SK-N-SH treated with all-trans-retinoic acid at 6 μM for 48 hours (cell line): ENCODE data around the gene CETN3.

Experiments
- ATAC-seq: fragments of 200-7000 bp; cut with Tn5 transposase; 3 replicates; pipeline ENCODE4 v1.9.1; 2020; ENCODE audit warnings: mild to moderate bottlenecking, moderate library complexity
- CSDC2 ChIP-seq: fragments of 250-450 bp; sonication (Bioruptor Pico); IDR thresholded peaks from 2 replicates; pipeline ENCODE4 v1.5.0; 2020; ENCODE audit warnings: mild to moderate bottlenecking, moderate library complexity
- ISL1 ChIP-seq: fragments of 250-450 bp; sonication (Bioruptor Pico); IDR thresholded peaks from 2 replicates; pipeline ENCODE4 v2.1.2; 2022; ENCODE audit warnings: mild to moderate bottlenecking, moderate library complexity
- OSR1 ChIP-seq: fragments of 250-450 bp; sonication (Bioruptor Pico); IDR thresholded peaks from 2 replicates; pipeline ENCODE4 v1.8.0; 2022; ENCODE audit warnings: moderate library complexity, mild to moderate bottlenecking, inconsistent platforms
- PPARA ChIP-seq: fragments of 250-450 bp; sonication (Bioruptor Pico); IDR thresholded peaks from 2 replicates; pipeline ENCODE4 v1.5.0; 2020; ENCODE audit warnings: mild to moderate bottlenecking, borderline replicate concordance
- RARB ChIP-seq: fragments of 250-450 bp; sonication (Bioruptor Pico); IDR thresholded peaks from 2 replicates; pipeline ENCODE4 v1.8.0; 2021; ENCODE audit warnings: mild to moderate bottlenecking, moderate library complexity
- SNAI2 ChIP-seq: fragments of 250-450 bp; sonication (Bioruptor Pico); IDR thresholded peaks from 2 replicates; pipeline ENCODE4 v1.5.0; 2020; ENCODE audit warnings: mild to moderate bottlenecking, moderate library complexity
- TOX ChIP-seq: fragments of 250-450 bp; sonication (Bioruptor Pico); IDR thresholded peaks from 2 replicates; pipeline ENCODE4 v1.8.0; 2021; ENCODE audit warnings: mild to moderate bottlenecking, moderate library complexity, borderline replicate concordance
- ZFP30 ChIP-seq: fragments of 450-650 bp; formaldehyde crosslinking; IDR thresholded peaks from 2 replicates; pipeline ENCODE4 v1.5.0; 2022; ENCODE audit warnings: mild to moderate bottlenecking, moderate library complexity
- ZNF565 ChIP-seq: fragments of 450-650 bp; formaldehyde crosslinking; conservative IDR thresholded peaks from 2 replicates; pipeline ENCODE4 v1.5.0; 2020; ENCODE audit warnings: low read depth, mild to moderate bottlenecking, moderate library complexity
- ZNF70 ChIP-seq: fragments of 450-650 bp; formaldehyde crosslinking; IDR thresholded peaks from 2 replicates; pipeline ENCODE4 v1.5.0; 2020; ENCODE audit warnings: mild to moderate bottlenecking, moderate library complexity
- TF ChIP-seq, protein P1 (sequence below): fragments of 250-450 bp; sonication (Bioruptor Pico); IDR thresholded peaks from 2 replicates; pipeline ENCODE4 v1.5.0; 2020; ENCODE audit warnings: mild to moderate bottlenecking, moderate library complexity
- TF ChIP-seq, protein P2 (sequence below): fragments of 250-450 bp; sonication (Bioruptor Pico); IDR thresholded peaks from 2 replicates; pipeline ENCODE4 v1.8.0; 2020; ENCODE audit warnings: mild to moderate bottlenecking, moderate library complexity, borderline replicate concordance
- TF ChIP-seq, protein P3 (sequence below): fragments of 250-450 bp; sonication (Bioruptor Pico); IDR thresholded peaks from 2 replicates; pipeline ENCODE4 v1.8.0; 2021; ENCODE audit warnings: low read depth, mild to moderate bottlenecking, moderate library complexity, borderline replicate concordance
- TF ChIP-seq, protein P4 (sequence below): fragments of 250-450 bp; sonication (Bioruptor Pico); IDR thresholded peaks from 2 replicates; pipeline ENCODE4 v1.5.1; 2020; ENCODE audit warnings: low read depth, mild to moderate bottlenecking, moderate library complexity
- TF ChIP-seq, protein P5 (sequence below): fragments of 250-450 bp; sonication (Bioruptor Pico); IDR thresholded peaks from 2 replicates; pipeline ENCODE4 v1.5.1; 2021; ENCODE audit warnings: mild to moderate bottlenecking, moderate library complexity

CETN3 gene

DNA sequence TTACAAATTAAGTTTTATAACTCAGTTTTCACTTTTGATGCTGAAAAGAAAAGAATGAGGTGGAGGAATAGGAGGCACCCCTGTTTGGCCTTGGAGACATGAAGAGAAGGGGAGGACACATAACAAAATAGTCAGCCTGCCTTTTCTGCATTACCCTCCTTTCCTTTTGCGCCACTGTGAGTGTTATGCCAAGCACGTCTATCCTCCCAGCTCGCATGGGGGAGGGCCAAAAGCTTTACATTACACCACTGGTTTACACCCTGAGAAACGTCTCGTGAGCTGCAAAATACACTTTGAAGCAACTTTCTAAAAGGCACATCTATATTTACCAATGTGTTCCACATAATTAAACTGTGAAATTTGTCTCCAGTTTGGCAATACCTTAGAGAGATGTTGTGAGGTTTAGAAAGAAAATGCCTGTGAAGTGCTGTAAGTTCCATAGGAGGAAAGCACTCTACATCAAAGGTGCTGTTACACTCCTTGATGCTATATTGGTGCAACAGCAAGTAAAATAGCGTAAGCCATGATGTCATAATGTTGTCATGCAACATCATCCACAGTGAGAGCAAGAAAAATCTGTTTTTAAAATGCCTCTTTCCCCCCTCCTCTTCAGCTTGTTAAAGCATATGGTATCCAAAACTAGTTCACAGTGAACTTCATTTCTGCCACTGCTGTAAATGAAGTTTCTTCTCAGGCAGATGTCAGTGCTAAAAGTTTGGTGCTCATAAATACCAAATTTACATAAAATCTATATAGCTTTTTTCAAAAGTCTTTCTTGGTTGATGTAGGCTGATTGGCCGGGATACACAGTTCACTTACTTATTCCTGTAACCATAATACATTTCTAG, 50.3 kb downstream of the CETN3 start:
- no peak for ATAC-seq

DNA sequence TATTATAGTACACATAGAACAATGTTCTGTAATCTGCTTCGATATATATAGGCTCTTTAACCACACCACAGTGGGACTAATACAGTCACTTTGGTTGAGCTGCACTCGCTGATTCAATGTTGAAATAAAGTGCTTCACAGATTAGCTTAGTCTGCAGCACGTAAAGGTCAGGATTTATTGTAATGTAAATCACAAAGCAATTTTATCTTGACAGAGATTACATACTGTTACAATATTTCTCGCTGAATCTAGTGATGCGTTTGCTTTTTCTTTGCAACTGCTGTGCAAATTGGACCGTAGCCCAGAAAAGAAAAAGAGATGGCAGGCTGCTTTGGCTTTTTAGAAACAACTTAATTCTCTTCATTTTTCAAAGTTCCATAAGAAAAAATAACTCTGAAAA, 52.9 kb downstream of the CETN3 start:
- peak; percentile 53 for ATAC-seq
- peak; percentile 66 for TF ChIP-seq ISL1 (CRISPR knock-in tag)
- no peak for TF ChIP-seq PPARA (CRISPR knock-in tag)

More for the DNA sequence above, 50.3 kb downstream of the CETN3 start:
- TF ChIP-seq, protein P1, sequence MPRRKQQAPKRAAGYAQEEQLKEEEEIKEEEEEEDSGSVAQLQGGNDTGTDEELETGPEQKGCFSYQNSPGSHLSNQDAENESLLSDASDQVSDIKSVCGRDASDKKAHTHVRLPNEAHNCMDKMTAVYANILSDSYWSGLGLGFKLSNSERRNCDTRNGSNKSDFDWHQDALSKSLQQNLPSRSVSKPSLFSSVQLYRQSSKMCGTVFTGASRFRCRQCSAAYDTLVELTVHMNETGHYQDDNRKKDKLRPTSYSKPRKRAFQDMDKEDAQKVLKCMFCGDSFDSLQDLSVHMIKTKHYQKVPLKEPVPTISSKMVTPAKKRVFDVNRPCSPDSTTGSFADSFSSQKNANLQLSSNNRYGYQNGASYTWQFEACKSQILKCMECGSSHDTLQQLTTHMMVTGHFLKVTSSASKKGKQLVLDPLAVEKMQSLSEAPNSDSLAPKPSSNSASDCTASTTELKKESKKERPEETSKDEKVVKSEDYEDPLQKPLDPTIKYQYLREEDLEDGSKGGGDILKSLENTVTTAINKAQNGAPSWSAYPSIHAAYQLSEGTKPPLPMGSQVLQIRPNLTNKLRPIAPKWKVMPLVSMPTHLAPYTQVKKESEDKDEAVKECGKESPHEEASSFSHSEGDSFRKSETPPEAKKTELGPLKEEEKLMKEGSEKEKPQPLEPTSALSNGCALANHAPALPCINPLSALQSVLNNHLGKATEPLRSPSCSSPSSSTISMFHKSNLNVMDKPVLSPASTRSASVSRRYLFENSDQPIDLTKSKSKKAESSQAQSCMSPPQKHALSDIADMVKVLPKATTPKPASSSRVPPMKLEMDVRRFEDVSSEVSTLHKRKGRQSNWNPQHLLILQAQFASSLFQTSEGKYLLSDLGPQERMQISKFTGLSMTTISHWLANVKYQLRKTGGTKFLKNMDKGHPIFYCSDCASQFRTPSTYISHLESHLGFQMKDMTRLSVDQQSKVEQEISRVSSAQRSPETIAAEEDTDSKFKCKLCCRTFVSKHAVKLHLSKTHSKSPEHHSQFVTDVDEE (CRISPR knock-in tag): no peak
- TF ChIP-seq RARB (CRISPR knock-in tag): no peak
- TF ChIP-seq, protein P2, sequence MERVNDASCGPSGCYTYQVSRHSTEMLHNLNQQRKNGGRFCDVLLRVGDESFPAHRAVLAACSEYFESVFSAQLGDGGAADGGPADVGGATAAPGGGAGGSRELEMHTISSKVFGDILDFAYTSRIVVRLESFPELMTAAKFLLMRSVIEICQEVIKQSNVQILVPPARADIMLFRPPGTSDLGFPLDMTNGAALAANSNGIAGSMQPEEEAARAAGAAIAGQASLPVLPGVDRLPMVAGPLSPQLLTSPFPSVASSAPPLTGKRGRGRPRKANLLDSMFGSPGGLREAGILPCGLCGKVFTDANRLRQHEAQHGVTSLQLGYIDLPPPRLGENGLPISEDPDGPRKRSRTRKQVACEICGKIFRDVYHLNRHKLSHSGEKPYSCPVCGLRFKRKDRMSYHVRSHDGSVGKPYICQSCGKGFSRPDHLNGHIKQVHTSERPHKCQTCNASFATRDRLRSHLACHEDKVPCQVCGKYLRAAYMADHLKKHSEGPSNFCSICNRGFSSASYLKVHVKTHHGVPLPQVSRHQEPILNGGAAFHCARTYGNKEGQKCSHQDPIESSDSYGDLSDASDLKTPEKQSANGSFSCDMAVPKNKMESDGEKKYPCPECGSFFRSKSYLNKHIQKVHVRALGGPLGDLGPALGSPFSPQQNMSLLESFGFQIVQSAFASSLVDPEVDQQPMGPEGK (CRISPR knock-in tag): no peak
- TF ChIP-seq OSR1 (CRISPR knock-in tag): no peak
- no peak for TF ChIP-seq CSDC2
- TF ChIP-seq SNAI2 (CRISPR knock-in tag): no peak
- TF ChIP-seq PPARA (CRISPR knock-in tag): no peak
- no peak for TF ChIP-seq TOX
- TF ChIP-seq ZFP30 (CRISPR knock-in tag): no peak
- no peak for TF ChIP-seq ZNF565 (CRISPR knock-in tag)

DNA sequence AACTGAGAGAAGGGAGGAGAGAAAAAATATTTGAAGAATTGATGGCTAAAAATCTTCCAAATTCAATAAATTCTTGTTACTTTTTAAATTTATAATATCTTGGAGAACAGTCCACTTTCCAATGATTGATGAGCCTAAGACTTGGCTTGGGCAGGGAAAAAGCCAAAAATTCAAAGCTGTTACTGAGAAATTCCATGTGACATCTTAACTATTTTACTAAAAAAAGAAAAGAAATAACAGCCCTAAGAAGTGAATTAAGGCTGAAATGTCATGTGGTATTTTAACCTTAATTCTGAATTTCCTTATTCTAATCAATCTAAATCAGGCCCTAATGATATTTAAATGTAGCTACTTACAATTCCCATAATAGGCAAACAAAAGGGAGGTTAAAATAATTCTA, 53.4 kb downstream of the CETN3 start:
- ATAC-seq: no peak
- TF ChIP-seq, protein P2 (CRISPR knock-in tag): no peak
- TF ChIP-seq, protein P3, sequence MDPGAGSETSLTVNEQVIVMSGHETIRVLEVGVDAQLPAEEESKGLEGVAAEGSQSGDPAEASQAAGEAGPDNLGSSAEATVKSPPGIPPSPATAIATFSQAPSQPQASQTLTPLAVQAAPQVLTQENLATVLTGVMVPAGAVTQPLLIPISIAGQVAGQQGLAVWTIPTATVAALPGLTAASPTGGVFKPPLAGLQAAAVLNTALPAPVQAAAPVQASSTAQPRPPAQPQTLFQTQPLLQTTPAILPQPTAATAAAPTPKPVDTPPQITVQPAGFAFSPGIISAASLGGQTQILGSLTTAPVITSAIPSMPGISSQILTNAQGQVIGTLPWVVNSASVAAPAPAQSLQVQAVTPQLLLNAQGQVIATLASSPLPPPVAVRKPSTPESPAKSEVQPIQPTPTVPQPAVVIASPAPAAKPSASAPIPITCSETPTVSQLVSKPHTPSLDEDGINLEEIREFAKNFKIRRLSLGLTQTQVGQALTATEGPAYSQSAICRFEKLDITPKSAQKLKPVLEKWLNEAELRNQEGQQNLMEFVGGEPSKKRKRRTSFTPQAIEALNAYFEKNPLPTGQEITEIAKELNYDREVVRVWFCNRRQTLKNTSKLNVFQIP: no peak
- TF ChIP-seq, protein P4, sequence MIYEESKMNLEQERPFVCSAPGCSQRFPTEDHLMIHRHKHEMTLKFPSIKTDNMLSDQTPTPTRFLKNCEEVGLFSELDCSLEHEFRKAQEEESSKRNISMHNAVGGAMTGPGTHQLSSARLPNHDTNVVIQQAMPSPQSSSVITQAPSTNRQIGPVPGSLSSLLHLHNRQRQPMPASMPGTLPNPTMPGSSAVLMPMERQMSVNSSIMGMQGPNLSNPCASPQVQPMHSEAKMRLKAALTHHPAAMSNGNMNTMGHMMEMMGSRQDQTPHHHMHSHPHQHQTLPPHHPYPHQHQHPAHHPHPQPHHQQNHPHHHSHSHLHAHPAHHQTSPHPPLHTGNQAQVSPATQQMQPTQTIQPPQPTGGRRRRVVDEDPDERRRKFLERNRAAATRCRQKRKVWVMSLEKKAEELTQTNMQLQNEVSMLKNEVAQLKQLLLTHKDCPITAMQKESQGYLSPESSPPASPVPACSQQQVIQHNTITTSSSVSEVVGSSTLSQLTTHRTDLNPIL (CRISPR knock-in tag): no peak
- no peak for TF ChIP-seq CSDC2
- no peak for TF ChIP-seq ZFP30 (CRISPR knock-in tag)
- TF ChIP-seq OSR1 (CRISPR knock-in tag): no peak
- TF ChIP-seq PPARA (CRISPR knock-in tag): no peak
- TF ChIP-seq, protein P5, sequence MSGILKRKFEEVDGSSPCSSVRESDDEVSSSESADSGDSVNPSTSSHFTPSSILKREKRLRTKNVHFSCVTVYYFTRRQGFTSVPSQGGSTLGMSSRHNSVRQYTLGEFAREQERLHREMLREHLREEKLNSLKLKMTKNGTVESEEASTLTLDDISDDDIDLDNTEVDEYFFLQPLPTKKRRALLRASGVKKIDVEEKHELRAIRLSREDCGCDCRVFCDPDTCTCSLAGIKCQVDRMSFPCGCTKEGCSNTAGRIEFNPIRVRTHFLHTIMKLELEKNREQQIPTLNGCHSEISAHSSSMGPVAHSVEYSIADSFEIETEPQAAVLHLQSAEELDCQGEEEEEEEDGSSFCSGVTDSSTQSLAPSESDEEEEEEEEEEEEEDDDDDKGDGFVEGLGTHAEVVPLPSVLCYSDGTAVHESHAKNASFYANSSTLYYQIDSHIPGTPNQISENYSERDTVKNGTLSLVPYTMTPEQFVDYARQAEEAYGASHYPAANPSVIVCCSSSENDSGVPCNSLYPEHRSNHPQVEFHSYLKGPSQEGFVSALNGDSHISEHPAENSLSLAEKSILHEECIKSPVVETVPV: no peak
- no peak for TF ChIP-seq ZNF70 (CRISPR knock-in tag)
- no peak for TF ChIP-seq ZNF565 (CRISPR knock-in tag)
